Right lobe of liver (tissue), 4 donors: Measurements from ENCODE around the gene RAN.

Experiments used
- POLR2A ChIP-seq: fragments of 450-650 bp; IDR thresholded peaks from one replicate; pipeline ENCODE4 v1.6.1; 2017; ENCODE audit warnings: antibody characterized with exemption, mild to moderate bottlenecking
- TF ChIP-seq, protein P1 (sequence below), 4 donors: fragments of 200-600 bp in 3 of 4; fragments of 450-650 bp in 1 of 4; IDR thresholded peaks; one replicate each; pipeline versions ENCODE4 v1.5.1 to v1.8.0; 2016 to 2022; ENCODE audit warnings: antibody characterized with exemption in 4 of 4, mild to moderate bottlenecking in 2 of 4
- donor health status: DM: no; HTN: no; CAD: no.
- donor health status: DM: no; HTN: no; CAD: no.
- donor health status: DM: no; HTN: yes; CAD: no.

DNA sequence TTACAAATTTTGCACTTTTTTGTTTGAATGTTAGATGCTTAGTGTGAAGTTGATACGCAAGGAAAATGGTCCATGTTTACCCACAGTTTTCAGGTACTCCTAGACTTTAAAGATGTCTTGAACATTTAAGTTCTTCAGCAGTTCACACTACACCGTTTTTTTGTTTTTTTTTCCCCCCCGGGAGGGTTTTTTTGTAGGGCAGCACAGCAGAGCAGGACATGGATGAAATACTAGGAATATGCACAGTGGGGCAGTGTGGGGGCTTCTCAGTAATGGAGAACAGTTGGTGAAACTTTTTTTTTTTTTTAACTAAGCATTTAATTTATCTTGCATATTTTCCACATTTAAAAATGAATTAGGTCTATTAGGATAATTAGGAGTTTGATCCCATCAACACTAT is 4.9 kb downstream of the RAN start:
- TF ChIP-seq, protein P1, sequence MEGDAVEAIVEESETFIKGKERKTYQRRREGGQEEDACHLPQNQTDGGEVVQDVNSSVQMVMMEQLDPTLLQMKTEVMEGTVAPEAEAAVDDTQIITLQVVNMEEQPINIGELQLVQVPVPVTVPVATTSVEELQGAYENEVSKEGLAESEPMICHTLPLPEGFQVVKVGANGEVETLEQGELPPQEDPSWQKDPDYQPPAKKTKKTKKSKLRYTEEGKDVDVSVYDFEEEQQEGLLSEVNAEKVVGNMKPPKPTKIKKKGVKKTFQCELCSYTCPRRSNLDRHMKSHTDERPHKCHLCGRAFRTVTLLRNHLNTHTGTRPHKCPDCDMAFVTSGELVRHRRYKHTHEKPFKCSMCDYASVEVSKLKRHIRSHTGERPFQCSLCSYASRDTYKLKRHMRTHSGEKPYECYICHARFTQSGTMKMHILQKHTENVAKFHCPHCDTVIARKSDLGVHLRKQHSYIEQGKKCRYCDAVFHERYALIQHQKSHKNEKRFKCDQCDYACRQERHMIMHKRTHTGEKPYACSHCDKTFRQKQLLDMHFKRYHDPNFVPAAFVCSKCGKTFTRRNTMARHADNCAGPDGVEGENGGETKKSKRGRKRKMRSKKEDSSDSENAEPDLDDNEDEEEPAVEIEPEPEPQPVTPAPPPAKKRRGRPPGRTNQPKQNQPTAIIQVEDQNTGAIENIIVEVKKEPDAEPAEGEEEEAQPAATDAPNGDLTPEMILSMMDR (IDR thresholded peaks at IDR 0.05) = no peak
- no peak for TF ChIP-seq POLR2A
